ENCODE measurements around the gene VSTM2L. TPM values are rescaled to one million over a fixed set of nuclear protein-coding genes. Genes with fewer than 3 reads are reported as not detected.

The VSTM2L gene
- total and polyA plus RNA-seq, 2 of the 13 experiments (the other 11 are each of a cell fraction or from before 2014, with no cell fraction given): not detected

DNA sequence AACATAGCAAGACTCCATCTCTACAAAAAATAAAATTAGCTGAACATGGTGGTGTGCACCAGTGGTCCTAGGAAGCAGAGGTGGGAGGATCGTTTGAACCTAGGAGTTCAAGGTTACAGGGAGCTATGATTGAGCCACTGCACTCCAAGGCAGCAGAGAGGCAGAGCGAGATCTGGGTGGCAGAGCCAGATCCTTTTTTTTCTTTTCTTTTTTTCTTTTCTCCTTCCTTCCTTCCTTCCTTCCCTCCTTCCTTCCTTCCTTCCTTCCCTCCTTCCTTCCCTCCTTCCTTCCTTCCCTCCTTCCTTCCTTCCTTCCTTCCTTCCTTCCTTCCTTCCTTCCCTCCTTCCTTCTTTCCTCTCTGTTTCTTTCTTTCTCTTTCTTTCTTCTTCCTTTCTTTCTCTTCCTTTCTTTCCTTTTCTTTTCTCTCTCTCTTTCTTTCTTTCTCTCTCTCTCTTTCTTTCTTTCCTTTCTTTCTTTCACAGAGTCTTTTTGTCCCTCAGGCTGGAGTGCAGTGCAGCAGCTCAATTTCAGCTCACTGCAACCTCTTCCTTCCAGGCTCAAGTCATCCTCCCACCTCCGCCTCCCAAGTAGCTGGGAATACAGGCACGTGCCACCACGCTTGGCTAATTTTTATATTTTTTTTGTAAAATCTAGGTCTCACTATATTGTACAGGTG is 9.2 kb upstream of the VSTM2L start:
- no peaks in the 10 kb centered on the region for H3K79me2 ChIP-seq (ENCODE audit: insufficient read depth, low read length)
- no peak for FAIRE-seq
- no peaks in the 10 kb centered on the region for H3K9me3 ChIP-seq (ENCODE audit: low read length)
- intact Hi-C loops (cut with micrococcal nuclease; ENCODE audit: unreplicated experiment): loop anchor here (10.0 kb wide), 1 partner anchor 329 kb away; no protein-coding TSS in a partner anchor
- H2AFZ ChIP-seq (ENCODE audit: low read length): no peak overlapping the region
- TF ChIP-seq ZNF619 (CRISPR knock-in tag; IDR thresholded peaks at IDR 0.05): no peak
- no peak for TF ChIP-seq ZNF296 (CRISPR knock-in tag; conservative IDR thresholded peaks at IDR 0.05)
- TF ChIP-seq, protein P1, sequence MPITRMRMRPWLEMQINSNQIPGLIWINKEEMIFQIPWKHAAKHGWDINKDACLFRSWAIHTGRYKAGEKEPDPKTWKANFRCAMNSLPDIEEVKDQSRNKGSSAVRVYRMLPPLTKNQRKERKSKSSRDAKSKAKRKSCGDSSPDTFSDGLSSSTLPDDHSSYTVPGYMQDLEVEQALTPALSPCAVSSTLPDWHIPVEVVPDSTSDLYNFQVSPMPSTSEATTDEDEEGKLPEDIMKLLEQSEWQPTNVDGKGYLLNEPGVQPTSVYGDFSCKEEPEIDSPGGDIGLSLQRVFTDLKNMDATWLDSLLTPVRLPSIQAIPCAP (CRISPR knock-in tag; IDR thresholded peaks at IDR 0.05; ENCODE audit: low read depth): no peak
- TF ChIP-seq ZNF512 (CRISPR knock-in tag; IDR thresholded peaks at IDR 0.05): 0 out of 2 replicates have a peak, but pooled peaks have one; percentile 58
- no peak for TF ChIP-seq ZFP36L2 (CRISPR knock-in tag; IDR thresholded peaks at IDR 0.05)
- H3K36me3 ChIP-seq (replicated peaks in 1 of 2; ENCODE audit: control insufficient read depth in 1 of 2, insufficient read depth in 2 of 2, low read length in 2 of 2): no peaks in the 10 kb centered on the region
- BruUV-seq (replicated peaks): no TSS peak
- no peak overlapping the region for H3K27ac ChIP-seq (ENCODE audit: extremely low read length, insufficient read depth, low read length)
- in situ Hi-C loops (cut with HindIII; ENCODE audit: extremely low pct_ligation_motif_present, low pct_unique_long_range_greater_than_20kb): loop anchor here (10.0 kb wide), 1 partner anchor 239 kb away; no protein-coding TSS in a partner anchor
- no peak overlapping the region for H3K4me2 ChIP-seq (ENCODE audit: low read depth, low read length)
- H3K9ac ChIP-seq (ENCODE audit: insufficient read depth, low read depth, low read length): no peak overlapping the region
- ChIA-PET CTCF (ENCODE audit: low intra/inter-chr PET ratio, low total read pairs) (no interaction called here), POLR2A (no interaction called here)
- ATAC-seq: no peak
- no peak for DNase-seq (ENCODE audit: low spot score)
- 0 out of 2 replicates have a peak, but pooled peaks cover 10% of the 10 kb centered on the region for H3K4me1 ChIP-seq (ENCODE audit: insufficient read depth, low read length)
- H3K4me3 ChIP-seq (replicated peaks in 1 of 3; ENCODE audit: insufficient read depth in 1 of 3, low read depth in 2 of 3, low read length in 3 of 3): no peak overlapping the region
- no peaks in the 10 kb centered on the region for H4K20me1 ChIP-seq (ENCODE audit: insufficient read depth, low read length)
- H3K27me3 ChIP-seq (ENCODE audit: control insufficient read depth in 1 of 2, insufficient read depth in 2 of 2, low read length in 2 of 2): peaks cover 4 to 31% of the 10 kb centered on the region in 2 experiments; a peak in 4 of 5 replicates
- 27% methylated on average over 5 of the region's 5 CpGs for WGBS (ENCODE audit: low lambda C conversion rate)

Measured in HepG2 (cell line).